T-helper 2 cell treated with Interferon-gamma antibody and Interleukin-4, amounts not matched to agents 100 ng/mL and 5 ng/mL, for 36 hours (primary cell): ENCODE data around the gene EFCAB14. TPM values are rescaled to one million over a fixed set of nuclear protein-coding genes. Genes with fewer than 3 reads are reported as not detected.
"Not testable (repeated sequence)": the region's sequence is repeated elsewhere in the genome, so short reads cannot be mapped to it uniquely, and the experiment has no call there.

Experiments used
- intact Hi-C: fragments of 100-400 bp; cut with micrococcal nuclease; formaldehyde crosslinking; loops from one replicate; pipeline ENCODE4 v1.15.1; 2023
- total RNA-seq: library from RNA; stranded (reverse); gene quantifications from 2 replicates; pipeline ENCODE4 v1.2.3, GENCODE V29; 2022

The EFCAB14 gene
- total RNA-seq, 1 donor from 2014 or later: 90.2 TPM

DNA sequence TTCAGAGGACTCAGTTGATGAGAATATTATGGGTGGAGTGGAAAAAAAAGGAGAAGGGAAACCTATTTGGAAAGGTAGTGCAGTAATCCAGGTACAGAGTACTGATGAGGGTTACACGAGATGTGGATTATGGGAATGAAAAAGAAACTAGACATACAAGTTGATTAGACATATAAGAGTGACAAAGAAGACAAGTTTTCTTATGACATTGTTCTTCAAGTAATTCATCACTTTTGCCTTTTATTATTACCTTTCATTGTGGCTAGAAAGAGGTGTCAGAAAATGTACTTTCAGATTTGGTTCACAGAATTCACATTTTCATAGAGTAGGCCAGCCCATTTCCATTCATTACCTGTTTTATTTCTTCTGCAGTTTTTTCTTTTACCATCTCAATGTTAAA is 61.1 kb downstream of the EFCAB14 start:
- intact Hi-C loops: no loop called here

DNA sequence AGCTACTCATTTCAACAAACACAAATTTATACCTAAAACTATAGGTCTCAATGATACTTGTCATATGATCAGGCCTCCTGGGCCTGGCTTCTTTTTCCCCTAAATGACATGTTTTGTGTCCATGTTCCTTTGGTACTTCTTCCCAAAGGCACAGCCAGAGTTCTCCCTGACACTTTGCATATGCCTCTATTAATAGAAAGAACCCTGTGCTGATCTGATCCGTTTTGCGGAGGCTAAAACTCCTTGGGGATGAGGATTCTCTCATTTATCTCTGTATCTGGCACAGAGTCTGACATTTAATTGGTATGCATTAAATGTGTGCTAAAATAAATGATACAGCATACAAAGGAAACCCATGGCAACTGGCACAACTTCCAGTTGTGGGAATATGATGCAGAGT is 62.3 kb downstream of the EFCAB14 start:
- intact Hi-C loops: no loop called here

DNA sequence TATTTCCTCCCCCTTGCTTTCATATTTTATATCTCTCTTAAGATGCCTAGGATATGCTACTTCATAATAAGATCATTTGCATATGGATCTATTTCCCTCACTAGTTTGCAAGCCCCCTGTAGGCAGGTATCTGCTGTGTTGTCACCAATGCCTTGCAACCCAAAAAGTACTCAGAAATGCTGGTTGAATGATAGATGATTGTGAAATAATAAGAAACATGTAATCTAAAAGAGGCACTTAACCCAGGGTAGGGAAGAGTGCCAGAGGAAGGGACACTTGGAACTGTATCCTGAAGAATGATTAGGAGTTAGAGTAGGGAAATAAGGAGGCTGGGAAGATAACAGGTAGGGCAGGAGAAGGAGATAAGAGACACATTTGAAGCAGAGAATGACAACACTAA is 63.1 kb downstream of the EFCAB14 start:
- intact Hi-C loops: no loop called here

DNA sequence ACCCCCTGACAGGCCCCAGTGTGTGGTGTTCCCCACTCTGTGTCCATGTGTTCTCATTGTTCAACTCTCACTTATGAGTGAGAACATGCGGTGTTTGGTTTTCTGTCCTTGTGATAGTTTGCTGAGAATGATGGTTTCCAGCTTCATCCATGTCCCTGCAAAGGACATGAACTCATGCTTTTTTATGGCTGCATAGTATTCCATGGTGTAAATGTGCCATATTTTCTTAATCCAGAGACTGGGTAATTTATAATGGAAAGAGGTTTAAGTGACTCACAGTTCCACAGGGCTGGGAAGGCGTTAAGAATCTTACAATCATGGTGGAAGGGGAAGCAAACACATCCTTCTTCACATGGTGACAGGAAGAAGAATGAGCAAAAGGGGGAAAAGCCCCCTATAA is 64.2 kb downstream of the EFCAB14 start:
- intact Hi-C loops: not testable (repeated sequence)

DNA sequence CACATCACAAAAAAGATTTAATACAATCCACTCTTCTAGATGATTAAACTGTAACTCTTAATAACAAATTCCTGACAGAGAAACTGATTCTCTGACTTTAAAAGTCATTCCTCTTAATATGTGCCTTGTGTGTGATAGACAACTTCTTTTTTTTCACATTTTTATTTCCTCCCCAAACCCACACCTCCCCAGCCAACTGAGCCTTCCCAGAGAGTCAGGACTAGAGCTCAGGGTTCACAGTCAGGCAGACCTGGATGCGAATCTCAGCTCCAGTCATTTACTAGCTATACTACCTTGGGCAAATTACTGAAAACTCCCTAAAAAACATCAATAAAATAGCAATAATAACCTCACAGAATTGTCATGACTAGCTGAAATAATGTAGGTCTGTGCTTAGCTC is 64.9 kb downstream of the EFCAB14 start:
- intact Hi-C loops: no loop called here

DNA sequence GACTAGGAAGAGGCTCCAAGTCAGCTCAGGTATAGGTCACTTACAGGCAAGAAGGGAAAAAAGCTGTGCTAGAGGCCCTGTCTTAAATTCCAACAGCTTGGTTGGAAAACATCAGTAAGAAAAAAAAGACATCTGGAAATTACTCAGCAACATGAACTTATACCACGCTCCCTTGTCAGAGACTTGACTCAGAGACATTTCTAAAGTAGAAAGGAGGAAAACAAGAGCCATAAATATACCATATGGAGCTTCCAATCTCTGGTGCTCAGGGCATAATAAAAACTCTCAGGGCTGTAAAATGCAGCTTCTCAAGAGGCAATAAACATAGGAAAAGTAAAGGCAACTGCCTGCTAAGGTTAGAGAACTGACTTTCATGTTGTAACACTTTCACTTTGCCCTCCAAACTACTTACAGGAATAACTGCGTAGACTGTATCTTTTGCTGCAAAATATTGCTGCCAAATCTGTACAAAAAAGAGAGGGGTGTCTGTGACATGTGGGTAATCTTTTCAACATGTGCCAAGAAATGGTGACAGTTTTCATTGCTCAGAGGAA is 65.4 kb downstream of the EFCAB14 start:
- intact Hi-C loops: no loop called here

DNA sequence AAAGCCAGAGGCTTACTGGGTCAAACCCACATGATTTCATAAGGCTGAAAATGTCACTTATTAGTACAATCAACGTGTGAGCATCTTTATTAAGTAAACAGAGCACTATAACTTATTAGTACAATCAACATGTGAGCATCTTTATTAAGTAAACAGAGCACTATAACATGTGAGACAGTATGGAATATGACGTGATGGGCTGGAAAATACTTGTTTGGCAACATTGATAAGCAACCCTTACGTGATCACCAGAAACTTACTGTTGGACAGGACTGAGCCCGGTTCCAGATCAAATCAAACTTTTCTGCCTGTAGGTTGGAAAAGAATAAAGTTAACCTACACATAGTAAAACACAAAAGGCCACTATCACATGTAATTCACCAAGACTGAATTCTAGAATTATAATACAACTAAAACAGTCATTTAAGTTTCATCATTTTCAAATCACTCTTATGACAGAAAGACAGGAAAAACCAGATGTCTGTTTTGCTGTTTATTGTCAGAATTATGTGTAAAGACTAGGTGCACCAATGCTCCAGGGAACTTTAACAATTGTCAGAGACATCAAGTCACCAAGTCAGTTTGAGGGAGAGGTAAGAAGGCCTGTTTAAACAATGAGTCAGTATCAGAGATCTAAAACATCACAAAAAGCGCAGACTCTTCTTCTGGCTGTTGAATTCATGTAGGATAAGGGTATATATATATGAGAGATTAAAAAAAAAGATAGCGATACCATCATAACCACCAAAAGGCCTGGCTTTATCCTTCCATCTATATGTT is 66.4 kb downstream of the EFCAB14 start:
- intact Hi-C loops: no loop called here

DNA sequence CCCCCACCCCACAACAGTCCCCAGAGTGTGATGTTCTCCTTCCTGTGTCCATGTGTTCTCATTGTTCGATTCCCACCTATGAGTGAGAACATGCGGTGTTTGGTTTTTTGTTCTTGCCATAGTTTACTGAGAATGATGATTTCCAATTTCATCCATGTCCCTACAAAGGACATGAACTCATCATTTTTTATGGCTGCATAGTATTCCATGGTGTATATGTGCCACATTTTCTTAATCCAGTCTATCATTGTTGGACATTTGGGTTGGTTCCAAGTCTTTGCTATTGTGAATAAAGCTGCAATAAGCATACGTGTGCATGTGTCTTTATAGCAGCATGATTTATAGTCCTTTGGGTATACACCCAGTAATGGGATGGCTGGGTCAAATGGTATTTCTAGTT is 67.8 kb downstream of the EFCAB14 start:
- intact Hi-C loops: not testable (repeated sequence)

DNA sequence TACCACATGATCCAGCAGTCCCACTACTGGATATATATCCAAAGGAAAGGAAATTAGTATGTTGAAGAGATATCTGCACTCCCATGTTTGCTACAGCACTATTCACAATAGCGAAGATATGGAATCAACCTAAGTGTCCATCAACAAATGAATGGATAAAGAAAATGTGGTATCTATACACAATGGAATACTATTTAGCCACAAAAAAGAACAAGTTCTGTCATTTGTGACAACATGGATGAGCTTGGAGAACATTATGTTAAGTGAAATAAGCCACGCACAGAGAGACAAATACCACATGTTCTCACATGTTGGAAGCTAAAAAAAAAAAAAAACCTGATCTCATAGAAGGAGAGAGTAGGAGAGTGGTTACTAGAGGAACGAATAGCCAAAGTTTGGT is 68.4 kb downstream of the EFCAB14 start:
- intact Hi-C loops: no loop called here

DNA sequence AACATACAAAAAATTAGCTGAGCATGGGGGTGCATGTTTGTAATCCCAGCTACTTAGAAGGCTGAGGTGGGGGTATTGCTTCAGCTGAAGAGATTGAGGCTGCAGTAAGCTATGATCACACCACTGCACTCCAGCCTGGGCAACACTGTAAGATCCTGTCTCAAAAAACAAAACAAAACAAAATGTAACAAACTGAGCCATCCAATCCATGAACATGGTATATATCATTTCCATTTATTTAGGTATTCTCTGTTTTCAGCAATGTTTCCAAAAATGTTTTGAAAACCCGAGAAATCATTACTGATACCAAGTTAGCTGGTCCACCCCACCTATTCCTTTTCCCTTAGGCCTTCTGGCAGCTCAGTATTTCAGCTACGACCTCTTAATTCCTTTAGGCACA is 69.2 kb downstream of the EFCAB14 start:
- intact Hi-C loops: no loop called here

DNA sequence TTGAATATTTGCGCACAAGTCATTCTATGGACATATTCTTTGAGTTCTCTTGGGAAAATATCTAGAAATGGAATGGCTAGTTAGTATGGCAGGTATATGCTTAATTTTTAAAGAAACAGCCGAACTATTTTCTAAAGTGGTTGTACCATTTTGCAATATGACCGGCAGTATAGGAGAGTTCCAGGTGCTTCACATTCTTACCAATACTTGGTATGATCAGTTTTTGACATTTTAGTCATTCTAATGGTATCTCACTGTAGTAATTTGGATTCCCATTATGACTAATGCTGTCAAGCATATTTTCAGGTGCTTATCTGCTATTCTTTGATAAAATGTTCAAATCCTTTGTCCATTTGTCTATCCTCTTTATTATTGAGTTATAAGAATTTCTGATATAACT is 71.3 kb downstream of the EFCAB14 start:
- intact Hi-C loops: no loop called here

DNA sequence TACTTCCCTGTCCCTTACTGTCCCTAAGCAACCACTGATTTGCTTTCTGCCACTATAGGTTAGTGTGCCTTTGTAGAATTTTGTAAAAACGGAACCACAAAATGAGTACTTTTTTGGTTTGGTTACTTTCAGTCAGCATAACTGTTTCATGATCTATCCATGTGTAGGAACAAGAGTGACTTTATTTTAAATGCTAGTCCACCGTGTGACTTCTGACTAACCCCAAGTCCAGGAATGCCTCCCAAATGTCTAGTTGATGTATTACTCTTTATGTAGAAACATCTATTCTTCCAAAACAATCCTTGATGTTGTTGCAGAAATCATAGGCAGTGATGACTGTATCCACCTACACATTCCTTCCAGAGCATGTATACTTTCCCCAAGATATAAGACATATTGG is 72.1 kb downstream of the EFCAB14 start:
- intact Hi-C loops: no loop called here

DNA sequence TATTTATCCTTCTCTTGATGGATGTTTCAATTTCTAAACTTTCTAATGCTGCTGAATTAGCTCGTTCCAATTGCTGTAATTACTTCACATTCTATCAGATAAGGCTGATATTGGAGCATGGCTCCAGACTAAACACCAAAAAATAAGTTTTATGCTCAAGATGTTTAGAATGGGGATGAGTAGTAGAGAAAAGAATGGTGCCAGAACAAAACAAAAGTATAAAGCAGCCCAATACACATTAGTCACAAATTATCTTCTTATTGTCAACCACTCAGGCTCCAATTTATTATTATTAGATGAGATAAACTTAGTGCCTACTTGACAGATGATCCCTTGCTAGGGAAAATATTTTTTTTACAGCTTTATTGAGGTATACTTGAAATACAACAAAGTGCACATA is 72.6 kb downstream of the EFCAB14 start:
- intact Hi-C loops: no loop called here

DNA sequence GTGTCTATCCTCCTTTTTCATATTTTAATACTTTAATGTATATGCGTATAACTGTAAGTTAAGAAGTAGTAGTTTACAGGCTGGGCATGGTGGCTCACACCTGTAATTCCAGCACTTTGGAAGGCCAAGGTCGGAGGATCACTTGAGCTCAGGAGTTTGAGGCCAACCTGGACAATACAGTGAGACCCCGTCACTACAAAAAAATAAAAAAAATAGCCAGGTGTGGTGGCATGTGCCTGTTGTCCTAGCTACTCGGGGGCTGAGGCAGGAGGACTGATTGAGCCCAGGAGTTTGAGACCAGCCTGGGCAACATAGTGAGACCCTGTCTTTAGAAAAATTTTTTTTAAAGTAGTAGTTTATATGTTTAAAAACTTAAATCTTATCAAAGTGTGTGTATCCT is 73.1 kb downstream of the EFCAB14 start:
- intact Hi-C loops: no loop called here

DNA sequence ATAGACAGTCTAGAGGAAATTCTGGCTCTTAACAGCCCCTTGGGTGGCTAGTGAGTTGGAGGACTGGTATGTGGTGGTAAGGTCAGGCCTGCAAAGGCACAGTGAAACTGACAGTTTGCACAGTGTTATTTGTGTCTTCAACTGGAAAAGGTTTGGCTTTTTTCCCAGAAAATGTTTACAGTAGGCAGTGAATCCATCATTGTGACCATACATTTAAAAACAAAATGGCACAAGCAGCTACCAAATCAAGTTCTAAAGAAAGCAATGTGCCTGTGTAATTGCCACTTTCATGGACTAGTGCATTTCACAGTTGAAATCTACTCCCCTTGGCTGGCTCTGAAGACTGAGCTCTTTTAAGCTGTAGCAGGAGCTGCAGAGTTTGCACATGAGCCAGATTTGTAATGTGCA is 75.5 kb downstream of the EFCAB14 start:
- intact Hi-C loops: no loop called here

DNA sequence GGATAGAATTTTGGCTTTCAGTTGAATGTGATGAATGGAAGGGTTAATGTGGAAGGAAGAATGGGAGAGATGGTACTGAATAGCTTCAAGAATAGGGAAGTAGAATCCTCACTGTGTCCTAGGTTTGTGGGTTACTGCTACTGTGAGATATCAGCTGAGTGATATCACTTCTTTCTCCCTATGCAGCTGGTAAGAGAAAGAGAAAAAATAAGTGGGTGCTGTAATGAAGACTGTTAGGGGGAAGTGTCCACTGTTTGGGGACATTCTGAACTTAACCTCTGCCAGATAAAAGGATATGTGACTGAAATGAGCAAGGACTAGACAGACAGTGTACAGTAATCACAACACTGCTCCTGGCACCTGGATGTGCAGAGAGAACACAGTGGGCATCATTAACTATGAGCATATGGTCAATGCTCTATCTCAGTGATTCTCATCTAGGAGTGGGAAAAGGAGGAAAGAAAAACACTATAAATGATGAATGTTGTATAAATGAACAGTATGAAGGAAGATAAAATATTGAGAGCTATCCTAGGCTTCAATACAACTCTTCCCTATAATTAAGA is 76.7 kb downstream of the EFCAB14 start:
- intact Hi-C loops: no loop called here

DNA sequence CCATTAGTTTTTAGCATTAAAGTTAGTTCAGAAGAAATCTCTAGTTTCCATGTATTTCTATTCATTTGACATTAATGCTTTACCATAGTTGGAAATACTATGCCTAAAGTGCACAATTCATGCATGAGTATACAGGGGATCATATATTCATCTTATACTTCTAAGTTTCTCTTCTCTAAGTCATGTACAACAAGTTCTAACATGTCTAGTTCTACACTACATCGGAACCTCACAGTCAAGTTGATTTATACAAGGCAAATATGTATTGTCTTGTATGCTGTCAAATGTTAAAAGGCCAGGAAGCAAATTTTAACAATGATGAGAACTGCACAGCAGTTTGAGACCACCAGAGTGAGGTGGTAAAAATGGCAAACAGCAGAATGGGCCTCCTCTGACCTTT is 79.4 kb downstream of the EFCAB14 start:
- intact Hi-C loops: no loop called here

DNA sequence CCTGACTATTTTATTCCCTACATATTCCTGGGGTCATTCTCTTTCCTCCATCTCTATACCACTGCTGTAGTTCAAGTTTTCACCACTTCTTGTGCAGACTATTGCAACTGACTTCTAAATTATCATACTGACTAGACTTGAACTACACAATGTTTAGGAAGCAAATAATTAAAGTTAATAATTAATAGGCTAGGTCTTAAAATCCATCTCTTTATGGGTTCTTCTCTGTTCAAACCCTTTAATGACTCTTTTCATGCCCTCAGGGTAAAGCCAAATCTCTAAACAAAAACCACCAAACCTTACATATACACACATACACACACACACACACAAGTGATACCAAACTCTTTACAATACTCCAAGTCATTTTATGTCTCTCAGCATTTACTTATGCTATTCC is 80.0 kb downstream of the EFCAB14 start:
- intact Hi-C loops: no loop called here

DNA sequence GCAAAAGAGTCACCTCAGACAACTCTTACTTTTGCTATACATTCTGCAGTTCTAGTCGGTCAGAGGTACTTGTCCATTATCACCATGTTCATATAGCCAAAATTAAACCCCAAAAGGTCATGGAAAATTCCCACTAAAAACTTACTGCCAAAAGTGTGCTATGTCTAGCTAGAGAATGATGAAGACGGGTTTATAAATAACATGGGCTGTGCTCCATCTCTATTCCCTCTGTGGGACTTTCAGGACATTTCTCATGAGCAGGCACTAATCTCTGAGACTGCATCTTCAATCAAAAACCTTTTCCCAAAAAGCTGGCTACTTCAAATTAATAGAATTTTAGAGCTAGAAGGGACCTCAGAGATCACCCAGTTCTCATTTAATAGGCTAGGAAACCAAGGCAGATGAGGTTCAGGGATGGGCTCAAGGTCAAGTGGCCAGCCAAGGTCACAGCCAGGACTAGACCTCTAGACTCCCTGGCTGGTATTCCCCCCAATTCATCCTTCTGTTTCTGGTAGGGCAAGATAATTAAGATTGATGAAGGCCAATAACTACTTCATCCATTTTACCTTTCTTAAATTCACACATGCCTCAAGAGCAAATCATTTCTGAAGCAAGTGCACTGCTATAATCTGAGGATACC is 81.3 kb downstream of the EFCAB14 start:
- intact Hi-C loops: no loop called here

DNA sequence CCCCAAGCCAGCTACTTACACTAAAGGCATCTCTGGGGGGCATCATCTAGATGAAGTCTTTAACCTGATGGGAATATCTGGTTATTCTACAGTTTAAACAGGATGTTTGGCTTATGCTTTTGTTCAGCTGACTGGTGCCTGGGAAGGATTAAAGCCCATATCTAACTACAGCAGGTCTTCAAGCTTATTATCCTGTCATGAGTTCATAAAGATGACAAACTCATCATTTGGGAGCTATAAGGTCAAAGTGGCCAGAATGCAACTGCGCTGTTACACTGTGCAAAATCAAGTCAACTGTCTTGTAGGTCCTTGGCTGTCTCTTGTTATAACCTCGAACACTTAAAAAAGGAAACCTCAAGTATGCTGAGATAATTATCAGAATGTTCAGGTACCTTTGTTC is 83.7 kb downstream of the EFCAB14 start:
- intact Hi-C loops: no loop called here

DNA sequence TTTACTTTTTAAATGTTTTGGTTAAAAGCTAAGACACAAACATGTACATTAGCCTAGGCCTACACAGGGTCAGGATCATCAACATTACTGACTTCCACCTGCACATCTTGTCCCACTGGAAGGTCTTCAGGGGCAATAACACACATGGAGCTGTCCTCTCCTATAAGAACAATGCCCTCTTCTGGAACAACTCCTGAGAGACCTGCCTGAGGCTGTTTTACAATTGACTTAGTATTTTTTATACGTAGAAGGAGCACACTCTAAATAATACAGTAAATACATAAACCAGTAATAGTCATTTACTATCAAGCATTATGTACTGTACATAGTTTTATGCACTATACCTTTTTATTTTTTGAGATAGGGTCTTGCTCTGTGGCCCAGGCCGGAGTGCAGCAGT is 88.2 kb downstream of the EFCAB14 start:
- intact Hi-C loops: no loop called here
